Measurements from ENCODE around the gene SLC8A2. TPM values are rescaled to one million over a fixed set of nuclear protein-coding genes. Genes with fewer than 3 reads are reported as not detected.

SLC8A2 gene
- total RNA-seq, 1 experiment from 2014 or later = 11.3 TPM

- Histone ChIP-seq H3K4me1 (ENCODE audit: insufficient read depth, low read length) (peaks cover 5% of the 10 kb centered on the region; the same call in 1 of the 2 replicates), H3K79me2 (ENCODE audit: insufficient read depth, low read length) (no peaks in the 10 kb centered on the region), H3K9ac (ENCODE audit: extremely low read depth, insufficient read length, low read length) (no peak overlapping the region), H3K27me3 (ENCODE audit: insufficient read depth, low read length) (peaks cover 34% of the 10 kb centered on the region; the same call in 1 of the 2 replicates), H3K4ac (ENCODE audit: low read depth, low read length) (no peak overlapping the region), H2BK12ac (ENCODE audit: insufficient read length, low read depth, low read length) (no peak overlapping the region), H4K5ac (ENCODE audit: insufficient read length, low read depth, low read length) (no peak overlapping the region), H3K18ac (ENCODE audit: insufficient read length, low read depth, low read length) (no peak overlapping the region), H3T11ph (ENCODE audit: low read length) (no peak overlapping the region), H3K23me2 (ENCODE audit: insufficient read length, low read depth, low read length, poor library complexity, severe bottlenecking) (peaks cover 26% of the 10 kb centered on the region), H2BK15ac (ENCODE audit: low read depth, low read length) (no peak overlapping the region), H3K14ac (ENCODE audit: insufficient read depth, low read length) (no peak overlapping the region; the same call in 1 of the 2 replicates), H3K56ac (ENCODE audit: insufficient read length, low read depth, low read length) (no peak overlapping the region), H3K4me2 (ENCODE audit: insufficient read depth, insufficient read length, low read length) (peak overlapping the region; percentile 59), H3K9me3 (ENCODE audit: control insufficient read depth, low read depth, low read length) (no peaks in the 10 kb centered on the region), H2BK5ac (ENCODE audit: insufficient read length, low read length) (no peak overlapping the region), H4K8ac (replicated peaks; ENCODE audit: insufficient read length, low read depth, low read length) (no peak overlapping the region), H3K27ac (ENCODE audit: insufficient read length, low read depth, low read length) (no peak overlapping the region), H2BK120ac (ENCODE audit: low read depth, low read length, poor library complexity, severe bottlenecking) (no peak overlapping the region), H2AK5ac (ENCODE audit: insufficient read length, low read length) (no peak overlapping the region), H3K79me1 (ENCODE audit: insufficient read depth, low read depth, low read length, poor library complexity, severe bottlenecking) (no peaks in the 10 kb centered on the region), H2AFZ (ENCODE audit: low read length) (no peak overlapping the region), H2BK20ac (ENCODE audit: low read depth, low read length, poor library complexity, severe bottlenecking) (no peak overlapping the region), H4K91ac (ENCODE audit: insufficient read length, low read depth, low read length) (no peak overlapping the region), H3K23ac (ENCODE audit: insufficient read length, low read depth, low read length) (no peak overlapping the region), H4K20me1 (ENCODE audit: control insufficient read depth, insufficient read depth, insufficient read length) (no peaks in the 10 kb centered on the region)
- Mint-ChIP-seq H3K27me3 (ENCODE audit: low read depth) (peaks cover 80% of the 10 kb centered on the region), H3K4me1 (peaks cover 51 to 66% of the 10 kb centered on the region in 2 experiments), H3K36me3 (ENCODE audit: insufficient read depth in 1 of 3, low read depth in 3 of 3) (peaks cover 0 to 5% (median 3%) of the 10 kb centered on the region in 3 experiments; a peak in 4 of 7 replicates), H3K9me3 (no peaks in the 10 kb centered on the region), H3K4me3 (peak overlapping the region; percentile 41 to 84), H3K27ac (no peak overlapping the region)
- no CpG with 5 or more reads among the region's 16 CpGs for WGBS (ENCODE audit: extremely low coverage, insufficient read length, low lambda C conversion rate)
- TF ChIP-seq, protein P1, sequence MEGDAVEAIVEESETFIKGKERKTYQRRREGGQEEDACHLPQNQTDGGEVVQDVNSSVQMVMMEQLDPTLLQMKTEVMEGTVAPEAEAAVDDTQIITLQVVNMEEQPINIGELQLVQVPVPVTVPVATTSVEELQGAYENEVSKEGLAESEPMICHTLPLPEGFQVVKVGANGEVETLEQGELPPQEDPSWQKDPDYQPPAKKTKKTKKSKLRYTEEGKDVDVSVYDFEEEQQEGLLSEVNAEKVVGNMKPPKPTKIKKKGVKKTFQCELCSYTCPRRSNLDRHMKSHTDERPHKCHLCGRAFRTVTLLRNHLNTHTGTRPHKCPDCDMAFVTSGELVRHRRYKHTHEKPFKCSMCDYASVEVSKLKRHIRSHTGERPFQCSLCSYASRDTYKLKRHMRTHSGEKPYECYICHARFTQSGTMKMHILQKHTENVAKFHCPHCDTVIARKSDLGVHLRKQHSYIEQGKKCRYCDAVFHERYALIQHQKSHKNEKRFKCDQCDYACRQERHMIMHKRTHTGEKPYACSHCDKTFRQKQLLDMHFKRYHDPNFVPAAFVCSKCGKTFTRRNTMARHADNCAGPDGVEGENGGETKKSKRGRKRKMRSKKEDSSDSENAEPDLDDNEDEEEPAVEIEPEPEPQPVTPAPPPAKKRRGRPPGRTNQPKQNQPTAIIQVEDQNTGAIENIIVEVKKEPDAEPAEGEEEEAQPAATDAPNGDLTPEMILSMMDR (conservative IDR thresholded peaks at IDR 0.05) = no peak
- DNase-seq = no peak
These were observed 50.4 kb downstream of the SLC8A2 start for GRCh38 chr19:47421244-47421786.

Data from H9 (cell line).